Neural progenitor cell (in vitro differentiated cells): ENCODE results near the gene SIL1. TPM values are rescaled to one million over a fixed set of nuclear protein-coding genes. Genes with fewer than 3 reads are reported as not detected.

Source experiments
- DNase-seq: peaks from one replicate; pipeline ENCODE4 v3.0.0-alpha.2; 2016; ENCODE audit warnings: low spot score
- H2AFZ ChIP-seq: fragments of 200-600 bp; sonication (generic); replicated peaks from 2 replicates; pipeline ENCODE4 v1.6.1; 2016; ENCODE audit warnings: antibody characterized with exemption
- H3F3A ChIP-seq: fragments of 200-600 bp; sonication (generic); 2 replicates; pipeline ENCODE4 v1.6.1; 2016; ENCODE audit warnings: antibody characterized with exemption, low read depth
- H3K27ac ChIP-seq: fragments of 200-600 bp; sonication (generic); 2 replicates; pipeline ENCODE4 v1.5.1; 2016; ENCODE audit warnings: mild to moderate bottlenecking
- H3K27me3 ChIP-seq: fragments of 200-600 bp; sonication (generic); 2 replicates; pipeline ENCODE4 v1.6.1; 2016; ENCODE audit warnings: mild to moderate bottlenecking, moderate library complexity
- H3K36me3 ChIP-seq: fragments of 200-600 bp; sonication (generic); 2 replicates; pipeline ENCODE4 v1.5.1; 2016
- H3K4me1 ChIP-seq: fragments of 200-600 bp; sonication (generic); 2 replicates; pipeline ENCODE4 v1.6.1; 2016; ENCODE audit warnings: mixed run types
- H3K4me2 ChIP-seq: fragments of 200-600 bp; sonication (generic); 2 replicates; pipeline ENCODE4 v1.6.1; 2016
- H3K4me3 ChIP-seq: fragments of 200-600 bp; sonication (generic); 2 replicates; pipeline ENCODE4 v1.5.1; 2016
- H3K79me2 ChIP-seq: fragments of 200-600 bp; sonication (generic); 2 replicates; pipeline ENCODE4 v1.6.1; 2016; ENCODE audit warnings: low read depth
- H3K9ac ChIP-seq: fragments of 200-600 bp; sonication (generic); 2 replicates; pipeline ENCODE4 v1.6.1; 2016
- H3K9me3 ChIP-seq: fragments of 200-600 bp; sonication (generic); 2 replicates; pipeline ENCODE4 v1.5.1; 2016; ENCODE audit warnings: low read depth
- H4K20me1 ChIP-seq: fragments of 200-600 bp; sonication (generic); 2 replicates; pipeline ENCODE4 v1.6.1; 2016; ENCODE audit warnings: low read depth
- H3K27ac Mint-ChIP-seq: 3 replicates; pipeline ENCODE4 v1.8.0; 2021; ENCODE audit warnings: mixed read lengths
- H3K27me3 Mint-ChIP-seq: 2 replicates; pipeline ENCODE4 v1.8.0; 2022; ENCODE audit warnings: low read depth, mild to moderate bottlenecking, inconsistent platforms, moderate library complexity, mixed read lengths; ENCODE audit not compliant: insufficient read depth
- H3K36me3 Mint-ChIP-seq: 3 replicates; pipeline ENCODE4 v1.8.0; 2021; ENCODE audit warnings: mixed read lengths
- H3K4me1 Mint-ChIP-seq: 3 replicates; pipeline ENCODE4 v1.8.0; 2021; ENCODE audit warnings: mixed read lengths
- H3K4me3 Mint-ChIP-seq: 3 replicates; pipeline ENCODE4 v1.8.0; 2021; ENCODE audit warnings: mild to moderate bottlenecking, moderate library complexity, mixed read lengths
- H3K9me3 Mint-ChIP-seq: 3 replicates; pipeline ENCODE4 v1.8.0; 2020; ENCODE audit warnings: mixed read lengths
- CTCF ChIP-seq: fragments of 200-600 bp; sonication (generic); IDR thresholded peaks from 2 replicates; pipeline ENCODE4 v1.5.1; 2017; ENCODE audit warnings: antibody characterized with exemption, mild to moderate bottlenecking
- EZH2 ChIP-seq: fragments of 200-600 bp; sonication (generic); IDR thresholded peaks from 2 replicates; pipeline ENCODE4 v1.6.1; 2017; ENCODE audit warnings: antibody characterized with exemption, mild to moderate bottlenecking, moderate library complexity
- EZH2phosphoT487 ChIP-seq: fragments of 200-600 bp; sonication (generic); IDR thresholded peaks from 2 replicates; pipeline ENCODE4 v1.6.1; 2017; ENCODE audit warnings: antibody characterized with exemption
- total RNA-seq: library from RNA; depleted of rRNA; stranded (reverse); fragments of >200 nt; gene quantifications from 2 replicates; pipeline ENCODE4 v1.2.3, GENCODE V29; 2015; ENCODE audit warnings: low replicate concordance

Gene SIL1
- total RNA-seq, 1 donor from 2014 or later: 5.5 TPM

GRCh38 chr5:139148986-139149385 is 49.2 kb downstream of the SIL1 start:
- Histone ChIP-seq H4K20me1 (no peaks in the 10 kb centered on the region), H3K27ac (no peak overlapping the region), H2AFZ (no peak overlapping the region), H3K4me3 (no peak overlapping the region), H3K4me2 (no peak overlapping the region), H3K9me3 (no peaks in the 10 kb centered on the region), H3K9ac (no peak overlapping the region), H3F3A (no peaks in the 10 kb centered on the region), H3K27me3 (no peaks in the 10 kb centered on the region), H3K36me3 (no peaks in the 10 kb centered on the region), H3K79me2 (no peaks in the 10 kb centered on the region), H3K4me1 (peaks cover 8% of the 10 kb centered on the region)
- Mint-ChIP-seq H3K27ac (no peak overlapping the region), H3K36me3 (no peaks in the 10 kb centered on the region), H3K4me3 (no peak overlapping the region), H3K4me1 (peaks cover 48% of the 10 kb centered on the region), H3K27me3 (peaks cover 3% of the 10 kb centered on the region), H3K9me3 (no peaks in the 10 kb centered on the region)
- no peak for DNase-seq
- TF ChIP-seq CTCF (no peak), EZH2 (no peak), EZH2phosphoT487 (no peak)

- Histone ChIP-seq H4K20me1 (no peaks in the 10 kb centered on the region), H3K4me2 (no peak overlapping the region), H3K4me1 (peaks cover 8% of the 10 kb centered on the region), H3K79me2 (no peaks in the 10 kb centered on the region), H3K27ac (no peak overlapping the region), H3K27me3 (no peaks in the 10 kb centered on the region), H3K9ac (no peak overlapping the region), H2AFZ (no peak overlapping the region), H3K9me3 (no peaks in the 10 kb centered on the region), H3F3A (no peaks in the 10 kb centered on the region), H3K4me3 (no peak overlapping the region), H3K36me3 (no peaks in the 10 kb centered on the region)
- H3K27ac Mint-ChIP-seq: no peak overlapping the region
- H3K9me3 Mint-ChIP-seq: no peaks in the 10 kb centered on the region
- H3K36me3 Mint-ChIP-seq: no peaks in the 10 kb centered on the region
- peaks cover 43% of the 10 kb centered on the region for H3K4me1 Mint-ChIP-seq
- no peak for DNase-seq
- peaks cover 3% of the 10 kb centered on the region for H3K27me3 Mint-ChIP-seq
- TF ChIP-seq EZH2phosphoT487 (no peak), CTCF (no peak), EZH2 (no peak)
- H3K4me3 Mint-ChIP-seq: no peak overlapping the region
Measured at GRCh38 chr5:139148306-139148705, 49.9 kb downstream of the SIL1 start.

GRCh38 chr5:139147483-139148087 is 50.6 kb downstream of the SIL1 start:
- no peak overlapping the region for H3K27ac ChIP-seq
- peaks cover 3% of the 10 kb centered on the region for H3K27me3 Mint-ChIP-seq
- H3K27me3 ChIP-seq: no peaks in the 10 kb centered on the region
- no peaks in the 10 kb centered on the region for H3K9me3 ChIP-seq
- peaks cover 39% of the 10 kb centered on the region for H3K4me1 Mint-ChIP-seq
- no peaks in the 10 kb centered on the region for H4K20me1 ChIP-seq
- TF ChIP-seq EZH2 (no peak), EZH2phosphoT487 (no peak), CTCF (no peak)
- H3F3A ChIP-seq: no peaks in the 10 kb centered on the region
- DNase-seq: no peak
- H2AFZ ChIP-seq: no peak overlapping the region
- no peaks in the 10 kb centered on the region for H3K36me3 ChIP-seq
- H3K4me3 ChIP-seq: no peak overlapping the region
- H3K9ac ChIP-seq: no peak overlapping the region
- no peaks in the 10 kb centered on the region for H3K9me3 Mint-ChIP-seq
- peaks cover 8% of the 10 kb centered on the region for H3K4me1 ChIP-seq
- no peak overlapping the region for H3K4me2 ChIP-seq
- no peaks in the 10 kb centered on the region for H3K79me2 ChIP-seq
- no peak overlapping the region for H3K27ac Mint-ChIP-seq
- no peak overlapping the region for H3K4me3 Mint-ChIP-seq
- H3K36me3 Mint-ChIP-seq: no peaks in the 10 kb centered on the region
